ENCODE results near the gene IQCB1. TPM values are rescaled to one million over a fixed set of nuclear protein-coding genes. Genes with fewer than 3 reads are reported as not detected.
"Not testable (repeated sequence)": the region's sequence is repeated elsewhere in the genome, so short reads cannot be mapped to it uniquely, and the experiment has no call there.

Gene IQCB1
- total and polyA plus RNA-seq, 10 of the 15 experiments (the other 5 are each of a cell fraction or from before 2014, with no cell fraction given), result 36.0 to 69.4 (median 48.9) TPM

DNA sequence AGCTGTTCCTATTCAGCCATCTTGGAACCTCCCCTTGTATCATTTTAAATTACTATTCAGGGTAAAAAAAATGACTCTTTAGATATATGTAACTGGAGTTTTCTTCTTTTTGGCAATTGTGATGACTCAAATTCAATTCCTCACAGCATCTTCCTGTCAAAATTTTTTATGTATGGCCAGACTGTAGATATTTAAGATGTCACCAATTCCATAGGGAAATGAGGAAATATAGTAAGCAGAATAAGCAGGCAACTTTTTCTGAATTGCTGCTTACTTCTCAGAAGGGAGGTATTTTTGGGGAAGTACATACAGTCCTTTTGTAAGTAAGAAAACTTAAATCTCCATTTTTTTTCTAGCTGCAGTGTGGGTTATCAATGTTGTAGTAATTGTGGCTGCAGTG, 28.9 kb upstream of the IQCB1 start:
- H2AFZ ChIP-seq (ENCODE audit: control insufficient read depth, low read depth, low read length), result no peak overlapping the region
- H3K4me3 ChIP-seq, result no peak overlapping the region
- in situ Hi-C loops (cut with MboI), result no loop called here
- H3K4me1 ChIP-seq (ENCODE audit: control insufficient read depth, insufficient read depth, low read length), result no peaks in the 10 kb centered on the region
- BruUV-seq (replicated peaks), result no TSS peak
- SMC1A ChIA-PET (ENCODE audit: uncharacterized antibody, unreplicated experiment), result interaction anchor here (0.7 to 2.6 kb wide), 5 partner anchors 11 to 395 kb away, joined by 3 to 11 read pairs (median 3); no protein-coding TSS in a partner anchor
- POLR2A ChIA-PET, result interaction anchor here (1.4 kb wide), 1 partner anchor 33 kb away, joined by 4 read pairs; no protein-coding TSS in a partner anchor
- H3K36me3 ChIP-seq (ENCODE audit: control insufficient read depth in 2 of 2, insufficient read depth in 2 of 2, low read length in 1 of 2), result peaks cover 10 to 16% of the 10 kb centered on the region in 2 experiments
- intact Hi-C loops (cut with micrococcal nuclease; ENCODE audit: unreplicated experiment), result no loop called here
- no peak for FAIRE-seq
- H3K27me3 ChIP-seq (replicated peaks in 1 of 2; ENCODE audit: control insufficient read depth in 2 of 2, insufficient read depth in 2 of 2, low read length in 1 of 2), result no peaks in the 10 kb centered on the region
- H3K4me2 ChIP-seq (ENCODE audit: control insufficient read depth, insufficient read depth), result no peak overlapping the region
- no peaks in the 10 kb centered on the region; the same call in 2 of the 3 replicates for H3K9me3 ChIP-seq (replicated peaks; ENCODE audit: control insufficient read depth, insufficient read depth, low read length)
- RAD21 ChIA-PET (ENCODE audit: unreplicated experiment), result interaction anchor here (1.1 kb wide), 1 partner anchor 315 kb away, joined by 3 read pairs; no protein-coding TSS in a partner anchor
- no peak for ATAC-seq
- no peak for DNase-seq (ENCODE audit: low read depth, low spot score)
- H3K79me2 ChIP-seq (ENCODE audit: control insufficient read depth, insufficient read depth, low read length), result no peaks in the 10 kb centered on the region
- H4K20me1 ChIP-seq (ENCODE audit: control insufficient read depth, insufficient read depth), result no peaks in the 10 kb centered on the region
- CTCF ChIA-PET, result interaction anchor here (0.6 kb wide), 1 partner anchor 250 kb away, joined by 3 read pairs; no protein-coding TSS in a partner anchor
- TF ChIP-seq TCF7 (IDR thresholded peaks at IDR 0.05; ENCODE audit: borderline replicate concordance) (no peak), RBBP5 (conservative IDR thresholded peaks at IDR 0.05) (no peak), FOXK2 (IDR thresholded peaks at IDR 0.05) (no peak), RFX5 (IDR thresholded peaks at IDR 0.05; ENCODE audit: low read depth, low read length) (no peak), RB1 (IDR thresholded peaks at IDR 0.05; ENCODE audit: borderline replicate concordance) (no peak)
- TF ChIP-seq, protein P1, sequence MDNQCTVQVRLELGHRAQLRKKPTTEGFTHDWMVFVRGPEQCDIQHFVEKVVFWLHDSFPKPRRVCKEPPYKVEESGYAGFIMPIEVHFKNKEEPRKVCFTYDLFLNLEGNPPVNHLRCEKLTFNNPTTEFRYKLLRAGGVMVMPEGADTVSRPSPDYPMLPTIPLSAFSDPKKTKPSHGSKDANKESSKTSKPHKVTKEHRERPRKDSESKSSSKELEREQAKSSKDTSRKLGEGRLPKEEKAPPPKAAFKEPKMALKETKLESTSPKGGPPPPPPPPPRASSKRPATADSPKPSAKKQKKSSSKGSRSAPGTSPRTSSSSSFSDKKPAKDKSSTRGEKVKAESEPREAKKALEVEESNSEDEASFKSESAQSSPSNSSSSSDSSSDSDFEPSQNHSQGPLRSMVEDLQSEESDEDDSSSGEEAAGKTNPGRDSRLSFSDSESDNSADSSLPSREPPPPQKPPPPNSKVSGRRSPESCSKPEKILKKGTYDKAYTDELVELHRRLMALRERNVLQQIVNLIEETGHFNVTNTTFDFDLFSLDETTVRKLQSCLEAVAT (IDR thresholded peaks at IDR 0.05), result no peak
- H3K9ac ChIP-seq (ENCODE audit: control insufficient read depth, insufficient read depth, low read length), result no peak overlapping the region
- no peak overlapping the region for H3K27ac ChIP-seq (ENCODE audit: control insufficient read depth, insufficient read depth)

DNA sequence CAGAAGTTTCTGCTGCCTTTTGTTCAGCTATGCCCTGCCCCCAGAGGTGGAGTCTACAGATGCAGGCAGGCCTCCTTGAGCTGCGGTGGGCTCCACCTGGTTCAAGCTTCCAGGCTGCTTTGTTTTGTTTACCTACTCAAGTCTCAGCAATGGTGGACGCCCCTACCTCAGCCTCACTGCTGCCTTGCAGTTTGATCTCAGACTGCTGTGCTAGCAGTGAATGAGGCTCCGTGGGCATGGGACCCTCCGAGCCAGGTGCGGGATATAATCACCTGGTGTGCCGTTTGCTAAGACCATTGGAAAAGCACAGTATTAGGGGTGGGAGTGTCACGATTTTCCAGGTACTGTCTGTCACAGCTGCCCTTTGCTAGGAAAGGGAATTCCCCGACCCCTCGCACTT, 28.4 kb upstream of the IQCB1 start:
- peaks cover 10 to 16% of the 10 kb centered on the region in 2 experiments for H3K36me3 ChIP-seq (ENCODE audit: control insufficient read depth in 2 of 2, insufficient read depth in 2 of 2, low read length in 1 of 2)
- SMC1A ChIA-PET (ENCODE audit: uncharacterized antibody, unreplicated experiment), result interaction anchor here (1.4 to 2.6 kb wide), 2 partner anchors 12 to 26 kb away, joined by 3 to 11 read pairs; no protein-coding TSS in a partner anchor
- FAIRE-seq; BruUV-seq (replicated peaks); H3K9me3 ChIP-seq (replicated peaks; ENCODE audit: control insufficient read depth, insufficient read depth, low read length); H4K20me1 ChIP-seq (ENCODE audit: control insufficient read depth, insufficient read depth); intact Hi-C loops (cut with micrococcal nuclease; ENCODE audit: unreplicated experiment); H3K9ac ChIP-seq (ENCODE audit: control insufficient read depth, insufficient read depth, low read length); DNase-seq (ENCODE audit: low read depth, low spot score); H3K79me2 ChIP-seq (ENCODE audit: control insufficient read depth, insufficient read depth, low read length); H3K4me1 ChIP-seq (ENCODE audit: control insufficient read depth, insufficient read depth, low read length); H3K4me3 ChIP-seq; H3K4me2 ChIP-seq (ENCODE audit: control insufficient read depth, insufficient read depth); in situ Hi-C loops (cut with MboI); H2AFZ ChIP-seq (ENCODE audit: control insufficient read depth, low read depth, low read length); ATAC-seq; CTCF ChIA-PET; H3K27me3 ChIP-seq (replicated peaks in 1 of 2; ENCODE audit: control insufficient read depth in 2 of 2, insufficient read depth in 2 of 2, low read length in 1 of 2); POLR2A ChIA-PET; H3K27ac ChIP-seq (ENCODE audit: control insufficient read depth, insufficient read depth): not testable (repeated sequence)
- RAD21 ChIA-PET (ENCODE audit: unreplicated experiment), result interaction anchor here (1.1 kb wide), 1 partner anchor 314 kb away, joined by 3 read pairs; no protein-coding TSS in a partner anchor
- WGBS (ENCODE audit: insufficient coverage, insufficient replicate concordance, low lambda C conversion rate, missing lambda C conversion rate), result 95% methylated on average over 9 of the region's 9 CpGs

DNA sequence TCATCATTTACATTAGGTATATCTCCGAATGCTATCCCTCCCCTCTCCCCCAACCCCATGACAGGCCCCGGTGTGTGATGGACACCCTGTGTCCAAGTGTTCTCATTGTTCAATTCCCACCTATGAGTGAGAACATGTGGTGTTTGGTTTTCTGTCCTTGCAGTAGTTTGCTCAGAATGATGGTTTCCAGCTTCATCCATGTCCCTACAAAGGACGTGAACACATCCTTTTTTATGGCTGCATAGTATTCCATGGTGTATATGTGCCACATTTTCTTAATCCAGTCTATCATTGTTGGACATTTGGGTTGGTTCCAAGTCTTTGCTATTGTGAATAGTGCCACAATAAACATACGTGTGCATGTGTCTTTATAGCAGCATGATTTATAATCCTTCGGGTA, 22.9 kb upstream of the IQCB1 start:
- BruUV-seq (replicated peaks); intact Hi-C loops (cut with micrococcal nuclease; ENCODE audit: unreplicated experiment): not testable (repeated sequence)
- WGBS (ENCODE audit: insufficient coverage, insufficient replicate concordance, low lambda C conversion rate, missing lambda C conversion rate), result 96% methylated on average over 3 of the region's 5 CpGs

More for the DNA sequence above, 22.9 kb upstream of the IQCB1 start:
- H3K4me2 ChIP-seq (ENCODE audit: control insufficient read depth, insufficient read depth); H2AFZ ChIP-seq (ENCODE audit: control insufficient read depth, low read depth, low read length); H3K4me3 ChIP-seq; DNase-seq (ENCODE audit: low read depth, low spot score); H3K9me3 ChIP-seq (replicated peaks; ENCODE audit: control insufficient read depth, insufficient read depth, low read length); H3K27ac ChIP-seq (ENCODE audit: control insufficient read depth, insufficient read depth); H3K4me1 ChIP-seq (ENCODE audit: control insufficient read depth, insufficient read depth, low read length); H4K20me1 ChIP-seq (ENCODE audit: control insufficient read depth, insufficient read depth); FAIRE-seq; H3K27me3 ChIP-seq (replicated peaks in 1 of 2; ENCODE audit: control insufficient read depth in 2 of 2, insufficient read depth in 2 of 2, low read length in 1 of 2); H3K79me2 ChIP-seq (ENCODE audit: control insufficient read depth, insufficient read depth, low read length); H3K9ac ChIP-seq (ENCODE audit: control insufficient read depth, insufficient read depth, low read length); ATAC-seq: not testable (repeated sequence)
- SMC1A ChIA-PET (ENCODE audit: uncharacterized antibody, unreplicated experiment), result interaction anchor here (0.8 kb wide), 1 partner anchor 24 kb away, joined by 3 read pairs; no protein-coding TSS in a partner anchor
- in situ Hi-C loops (cut with MboI), result loop anchor here (5.0 kb wide), 1 partner anchor 665 kb away; no protein-coding TSS in a partner anchor
- H3K36me3 ChIP-seq (ENCODE audit: control insufficient read depth in 2 of 2, insufficient read depth in 2 of 2, low read length in 1 of 2), result peaks cover under 1 to 22% of the 10 kb centered on the region in 2 experiments
- RAD21 ChIA-PET (ENCODE audit: unreplicated experiment), result interaction anchor here (0.7 kb wide), 1 partner anchor 1167 kb away, joined by 3 read pairs; no protein-coding TSS in a partner anchor
- CTCF ChIA-PET, result interaction anchor here (0.7 kb wide), 1 partner anchor 40 kb away, joined by 4 read pairs; no protein-coding TSS in a partner anchor
- POLR2A ChIA-PET, result interaction anchor here (0.7 kb wide), 1 partner anchor 38 kb away, joined by 4 read pairs; no protein-coding TSS in a partner anchor

Measured in GM12878 (cell line).